ENCODE results near the gene SETBP1. TPM values are rescaled to one million over a fixed set of nuclear protein-coding genes. Genes with fewer than 3 reads are reported as not detected.

SETBP1 gene
- polyA plus RNA-seq, 2 donors: 1.5 to 1.6 TPM

GRCh38 chr18:44876024-44876423, 195.3 kb downstream of the SETBP1 start:
- H3K4me3 ChIP-seq (ENCODE audit: low read depth in 1 of 2, low read length in 2 of 2): no peak overlapping the region
- no peaks in the 10 kb centered on the region for H3K27me3 ChIP-seq (ENCODE audit: control insufficient read depth in 1 of 2, insufficient read depth in 2 of 2, low read length in 2 of 2)
- 56 to 79% methylated on average over 1 of the region's 1 CpG for WGBS, 2 donors
- peaks cover 2 to 3% of the 10 kb centered on the region in 2 donors for H3K9me3 ChIP-seq (ENCODE audit: control insufficient read depth in 2 of 2, insufficient read depth in 1 of 2, low read depth in 1 of 2, low read length in 1 of 2)
- no peaks in the 10 kb centered on the region for H3K36me3 ChIP-seq (ENCODE audit: control insufficient read depth in 2 of 2, insufficient read depth in 2 of 2, low read length in 1 of 2)
- H3K27ac ChIP-seq (ENCODE audit: low read depth in 2 of 2, low read length in 1 of 2): no peak overlapping the region
- H3K4me1 ChIP-seq (ENCODE audit: control insufficient read depth in 2 of 2, insufficient read depth in 2 of 2, low read length in 1 of 2): peaks cover 0 to 2% of the 10 kb centered on the region in 2 donors

- H3K27ac ChIP-seq (ENCODE audit: low read depth in 2 of 2, low read length in 1 of 2): no peak overlapping the region
- H3K9me3 ChIP-seq (ENCODE audit: control insufficient read depth in 2 of 2, insufficient read depth in 1 of 2, low read depth in 1 of 2, low read length in 1 of 2): peaks cover 2 to 3% of the 10 kb centered on the region in 2 donors
- no peaks in the 10 kb centered on the region for H3K27me3 ChIP-seq (ENCODE audit: control insufficient read depth in 1 of 2, insufficient read depth in 2 of 2, low read length in 2 of 2)
- no peaks in the 10 kb centered on the region for H3K36me3 ChIP-seq (ENCODE audit: control insufficient read depth in 2 of 2, insufficient read depth in 2 of 2, low read length in 1 of 2)
- H3K4me1 ChIP-seq (ENCODE audit: control insufficient read depth in 2 of 2, insufficient read depth in 2 of 2, low read length in 1 of 2): peaks cover 0 to 2% of the 10 kb centered on the region in 2 donors
- 91 to 93% methylated on average over 3 of the region's 3 CpGs for WGBS, 2 donors
- no peak overlapping the region for H3K4me3 ChIP-seq (ENCODE audit: low read depth in 1 of 2, low read length in 2 of 2)
These were observed 196.1 kb downstream of the SETBP1 start for GRCh38 chr18:44876755-44877154.

GRCh38 chr18:44878335-44878734, 197.6 kb downstream of the SETBP1 start:
- H3K27ac ChIP-seq (ENCODE audit: low read depth in 2 of 2, low read length in 1 of 2): no peak overlapping the region
- peaks cover 0 to 3% of the 10 kb centered on the region in 2 donors for H3K9me3 ChIP-seq (ENCODE audit: control insufficient read depth in 2 of 2, insufficient read depth in 1 of 2, low read depth in 1 of 2, low read length in 1 of 2)
- H3K27me3 ChIP-seq (ENCODE audit: control insufficient read depth in 1 of 2, insufficient read depth in 2 of 2, low read length in 2 of 2): no peaks in the 10 kb centered on the region
- no peaks in the 10 kb centered on the region for H3K36me3 ChIP-seq (ENCODE audit: control insufficient read depth in 2 of 2, insufficient read depth in 2 of 2, low read length in 1 of 2)
- H3K4me1 ChIP-seq (ENCODE audit: control insufficient read depth in 2 of 2, insufficient read depth in 2 of 2, low read length in 1 of 2): peaks cover 0 to 2% of the 10 kb centered on the region in 2 donors
- H3K4me3 ChIP-seq (ENCODE audit: low read depth in 1 of 2, low read length in 2 of 2): no peak overlapping the region

DNA sequence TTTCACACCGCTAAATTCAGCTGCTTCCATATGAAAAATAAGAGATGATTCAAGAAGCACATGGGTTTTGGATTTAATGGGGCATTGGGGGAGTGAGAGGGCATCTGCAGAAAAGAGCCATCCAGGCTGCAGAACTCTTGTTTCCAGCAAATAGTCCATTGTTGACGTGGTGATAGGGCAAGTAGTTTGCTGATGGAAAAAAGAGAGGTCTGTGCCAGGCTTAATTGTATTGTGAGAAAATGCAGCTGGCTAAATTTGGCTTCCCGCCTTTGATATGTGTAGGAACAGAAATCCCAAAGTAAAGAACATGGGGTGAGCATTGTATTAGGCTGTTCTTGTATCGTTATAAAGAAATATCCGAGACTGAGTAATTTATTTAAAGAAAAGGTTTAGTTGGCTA, 199.5 kb downstream of the SETBP1 start:
- 76 to 79% methylated on average over 5 of the region's 5 CpGs for WGBS, 2 donors
- H3K36me3 ChIP-seq (ENCODE audit: control insufficient read depth in 2 of 2, insufficient read depth in 2 of 2, low read length in 1 of 2): no peaks in the 10 kb centered on the region
- H3K27ac ChIP-seq (ENCODE audit: low read depth in 2 of 2, low read length in 1 of 2): no peak overlapping the region
- peaks cover 0 to 3% of the 10 kb centered on the region in 2 donors for H3K9me3 ChIP-seq (ENCODE audit: control insufficient read depth in 2 of 2, insufficient read depth in 1 of 2, low read depth in 1 of 2, low read length in 1 of 2)
- no peaks in the 10 kb centered on the region for H3K27me3 ChIP-seq (ENCODE audit: control insufficient read depth in 1 of 2, insufficient read depth in 2 of 2, low read length in 2 of 2)
- H3K4me3 ChIP-seq (ENCODE audit: low read depth in 1 of 2, low read length in 2 of 2): no peak overlapping the region
- H3K4me1 ChIP-seq (ENCODE audit: control insufficient read depth in 2 of 2, insufficient read depth in 2 of 2, low read length in 1 of 2): peaks cover 0 to 2% of the 10 kb centered on the region in 2 donors

DNA sequence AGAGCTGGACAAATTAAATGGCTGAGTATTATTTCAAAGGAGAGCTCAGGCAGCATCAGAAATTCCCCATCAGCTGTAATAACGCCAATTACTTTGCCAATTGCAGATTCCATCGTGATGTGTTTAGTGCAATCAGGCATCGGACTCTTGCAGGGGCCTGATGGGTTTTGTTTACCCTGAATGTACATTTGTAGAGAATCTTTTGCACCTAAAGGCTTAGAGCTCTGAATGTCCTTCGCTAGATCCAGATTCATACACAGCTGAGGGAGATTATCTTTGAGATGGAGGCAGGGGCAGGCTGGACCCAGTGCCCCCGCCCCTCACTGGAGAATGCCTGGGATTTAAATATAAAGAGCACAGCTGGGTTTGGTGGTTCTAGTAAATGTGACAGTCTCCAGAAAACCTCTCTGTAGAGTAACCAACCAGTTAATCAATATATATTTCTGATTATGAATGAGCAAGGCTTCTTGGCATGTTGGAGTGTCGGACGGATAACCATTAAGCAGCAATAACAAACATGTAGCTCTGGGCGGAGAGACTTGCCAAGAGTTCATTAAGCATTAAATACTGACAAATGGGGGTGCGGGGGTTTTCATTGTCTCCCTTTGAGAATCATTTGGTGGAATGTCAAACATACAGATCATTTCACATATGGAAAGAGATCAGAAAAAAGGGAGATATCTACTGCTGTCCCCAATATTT, 200.9 kb downstream of the SETBP1 start:
- 62 to 67% methylated on average over 9 of the region's 9 CpGs for WGBS, 2 donors
- no peak overlapping the region for H3K27ac ChIP-seq (ENCODE audit: low read depth in 2 of 2, low read length in 1 of 2)
- H3K4me1 ChIP-seq (ENCODE audit: control insufficient read depth in 2 of 2, insufficient read depth in 2 of 2, low read length in 1 of 2): peaks cover 0 to 2% of the 10 kb centered on the region in 2 donors
- peaks cover 0 to 3% of the 10 kb centered on the region in 2 donors for H3K9me3 ChIP-seq (ENCODE audit: control insufficient read depth in 2 of 2, insufficient read depth in 1 of 2, low read depth in 1 of 2, low read length in 1 of 2)
- H3K27me3 ChIP-seq (ENCODE audit: control insufficient read depth in 1 of 2, insufficient read depth in 2 of 2, low read length in 2 of 2): no peaks in the 10 kb centered on the region
- no peak overlapping the region for H3K4me3 ChIP-seq (ENCODE audit: low read depth in 1 of 2, low read length in 2 of 2)
- H3K36me3 ChIP-seq (ENCODE audit: control insufficient read depth in 2 of 2, insufficient read depth in 2 of 2, low read length in 1 of 2): no peaks in the 10 kb centered on the region

DNA sequence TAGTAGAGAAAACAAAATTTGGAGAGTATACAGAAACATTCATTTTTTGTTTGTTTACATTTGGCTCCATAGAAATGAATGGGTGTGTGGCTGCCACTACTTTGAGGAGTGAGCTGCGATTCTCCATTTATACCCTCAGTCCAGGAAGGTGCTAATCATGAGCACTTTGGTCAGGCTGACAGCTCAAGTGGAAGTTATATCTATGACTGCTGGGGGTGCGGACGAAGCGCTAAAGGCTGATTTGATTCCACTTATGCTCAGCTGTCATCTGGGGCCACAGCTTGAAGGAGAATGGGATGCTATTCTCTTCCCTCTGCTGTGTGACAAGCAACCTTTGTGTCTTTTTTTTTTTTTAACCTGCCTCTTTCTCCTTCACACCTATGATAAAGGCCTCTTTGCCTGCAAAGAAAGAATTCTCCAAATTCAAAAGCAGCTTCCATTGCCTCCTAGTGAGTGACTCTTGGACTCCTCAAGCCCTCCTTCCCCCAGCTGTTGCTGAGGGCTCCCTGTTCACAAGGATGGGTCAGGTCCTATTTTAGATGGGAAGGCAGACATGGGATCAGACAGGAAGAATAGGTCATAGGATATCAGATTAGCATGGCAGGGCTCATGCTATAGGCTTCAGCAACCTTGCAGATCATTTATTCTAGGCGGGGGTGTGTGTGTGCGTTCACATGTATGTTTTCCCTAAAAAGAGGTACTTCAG, 201.6 kb downstream of the SETBP1 start:
- Histone ChIP-seq H3K27me3 (ENCODE audit: control insufficient read depth in 1 of 2, insufficient read depth in 2 of 2, low read length in 2 of 2) (no peaks in the 10 kb centered on the region), H3K27ac (ENCODE audit: low read depth in 2 of 2, low read length in 1 of 2) (no peak overlapping the region), H3K36me3 (ENCODE audit: control insufficient read depth in 2 of 2, insufficient read depth in 2 of 2, low read length in 1 of 2) (no peaks in the 10 kb centered on the region), H3K4me1 (ENCODE audit: control insufficient read depth in 2 of 2, insufficient read depth in 2 of 2, low read length in 1 of 2) (peaks cover 0 to 2% of the 10 kb centered on the region in 2 donors), H3K4me3 (ENCODE audit: low read depth in 1 of 2, low read length in 2 of 2) (no peak overlapping the region), H3K9me3 (ENCODE audit: control insufficient read depth in 2 of 2, insufficient read depth in 1 of 2, low read depth in 1 of 2, low read length in 1 of 2) (peaks cover 0 to 3% of the 10 kb centered on the region in 2 donors)
- 88 to 89% methylated on average over 6 of the region's 6 CpGs for WGBS, 2 donors

- Histone ChIP-seq H3K4me3 (ENCODE audit: low read depth in 1 of 2, low read length in 2 of 2) (no peak overlapping the region), H3K9me3 (ENCODE audit: control insufficient read depth in 2 of 2, insufficient read depth in 1 of 2, low read depth in 1 of 2, low read length in 1 of 2) (peaks cover 0 to 3% of the 10 kb centered on the region in 2 donors), H3K36me3 (ENCODE audit: control insufficient read depth in 2 of 2, insufficient read depth in 2 of 2, low read length in 1 of 2) (no peaks in the 10 kb centered on the region), H3K4me1 (ENCODE audit: control insufficient read depth in 2 of 2, insufficient read depth in 2 of 2, low read length in 1 of 2) (peaks cover 0 to 2% of the 10 kb centered on the region in 2 donors), H3K27me3 (ENCODE audit: control insufficient read depth in 1 of 2, insufficient read depth in 2 of 2, low read length in 2 of 2) (no peaks in the 10 kb centered on the region), H3K27ac (ENCODE audit: low read depth in 2 of 2, low read length in 1 of 2) (no peak overlapping the region)
- WGBS, 2 donors: 93 to 94% methylated on average over 4 of the region's 4 CpGs
These were observed 203.0 kb downstream of the SETBP1 start for GRCh38 chr18:44883671-44884070.

- H3K36me3 ChIP-seq (ENCODE audit: control insufficient read depth in 2 of 2, insufficient read depth in 2 of 2, low read length in 1 of 2): no peaks in the 10 kb centered on the region
- H3K4me1 ChIP-seq (ENCODE audit: control insufficient read depth in 2 of 2, insufficient read depth in 2 of 2, low read length in 1 of 2): peaks cover 0 to 2% of the 10 kb centered on the region in 2 donors
- H3K27ac ChIP-seq (ENCODE audit: low read depth in 2 of 2, low read length in 1 of 2): no peak overlapping the region
- peaks cover 0 to 3% of the 10 kb centered on the region in 2 donors for H3K9me3 ChIP-seq (ENCODE audit: control insufficient read depth in 2 of 2, insufficient read depth in 1 of 2, low read depth in 1 of 2, low read length in 1 of 2)
- H3K4me3 ChIP-seq (ENCODE audit: low read depth in 1 of 2, low read length in 2 of 2): no peak overlapping the region
- H3K27me3 ChIP-seq (ENCODE audit: control insufficient read depth in 1 of 2, insufficient read depth in 2 of 2, low read length in 2 of 2): no peaks in the 10 kb centered on the region
These were observed 203.7 kb downstream of the SETBP1 start for GRCh38 chr18:44884431-44884830.

DNA sequence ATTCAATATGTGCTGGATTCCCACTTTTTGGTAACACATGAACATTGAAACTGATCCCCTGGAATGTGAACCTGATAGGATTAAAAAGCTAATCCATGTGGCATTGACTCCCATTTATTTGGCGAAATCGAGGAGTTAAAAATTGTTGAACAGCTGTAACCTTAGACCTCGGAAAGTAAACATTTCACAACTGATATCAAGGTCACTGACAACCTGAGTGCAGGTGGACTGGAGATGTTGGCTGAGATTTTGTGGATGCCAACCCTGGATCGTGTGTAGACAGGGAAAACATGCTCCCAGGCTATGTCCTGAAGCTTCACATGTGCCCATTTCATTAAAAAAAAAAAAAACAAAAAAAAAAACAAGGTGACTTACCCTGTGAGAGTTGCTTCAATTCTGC, 204.8 kb downstream of the SETBP1 start:
- 59 to 82% methylated on average over 4 of the region's 4 CpGs for whole genome bisulfite sequencing, 2 donors
- no peaks in the 10 kb centered on the region for H3K36me3 ChIP-seq (ENCODE audit: control insufficient read depth in 2 of 2, insufficient read depth in 2 of 2, low read length in 1 of 2)
- H3K4me1 ChIP-seq (ENCODE audit: control insufficient read depth in 2 of 2, insufficient read depth in 2 of 2, low read length in 1 of 2): no peaks in the 10 kb centered on the region
- no peaks in the 10 kb centered on the region for H3K27me3 ChIP-seq (ENCODE audit: control insufficient read depth in 1 of 2, insufficient read depth in 2 of 2, low read length in 2 of 2)
- H3K27ac ChIP-seq (ENCODE audit: low read depth in 2 of 2, low read length in 1 of 2): no peak overlapping the region
- H3K9me3 ChIP-seq (ENCODE audit: control insufficient read depth in 2 of 2, insufficient read depth in 1 of 2, low read depth in 1 of 2, low read length in 1 of 2): no peaks in the 10 kb centered on the region
- no peak overlapping the region for H3K4me3 ChIP-seq (ENCODE audit: low read depth in 1 of 2, low read length in 2 of 2)

GRCh38 chr18:44887227-44887631, 206.5 kb downstream of the SETBP1 start:
- Histone ChIP-seq H3K4me3 (ENCODE audit: low read depth in 1 of 2, low read length in 2 of 2) (no peak overlapping the region), H3K27ac (ENCODE audit: low read depth in 2 of 2, low read length in 1 of 2) (no peak overlapping the region), H3K4me1 (ENCODE audit: control insufficient read depth in 2 of 2, insufficient read depth in 2 of 2, low read length in 1 of 2) (no peaks in the 10 kb centered on the region), H3K36me3 (ENCODE audit: control insufficient read depth in 2 of 2, insufficient read depth in 2 of 2, low read length in 1 of 2) (no peaks in the 10 kb centered on the region), H3K27me3 (ENCODE audit: control insufficient read depth in 1 of 2, insufficient read depth in 2 of 2, low read length in 2 of 2) (no peaks in the 10 kb centered on the region), H3K9me3 (ENCODE audit: control insufficient read depth in 2 of 2, insufficient read depth in 1 of 2, low read depth in 1 of 2, low read length in 1 of 2) (no peaks in the 10 kb centered on the region)
